GDM1 (cell line): ENCODE measurements around the gene ARMC8.

Source experiments
- DNase-seq: peaks from one replicate; lab custom pipeline; 2025; lab: John Stamatoyannopoulos, UW

ARMC8 gene

DNA sequence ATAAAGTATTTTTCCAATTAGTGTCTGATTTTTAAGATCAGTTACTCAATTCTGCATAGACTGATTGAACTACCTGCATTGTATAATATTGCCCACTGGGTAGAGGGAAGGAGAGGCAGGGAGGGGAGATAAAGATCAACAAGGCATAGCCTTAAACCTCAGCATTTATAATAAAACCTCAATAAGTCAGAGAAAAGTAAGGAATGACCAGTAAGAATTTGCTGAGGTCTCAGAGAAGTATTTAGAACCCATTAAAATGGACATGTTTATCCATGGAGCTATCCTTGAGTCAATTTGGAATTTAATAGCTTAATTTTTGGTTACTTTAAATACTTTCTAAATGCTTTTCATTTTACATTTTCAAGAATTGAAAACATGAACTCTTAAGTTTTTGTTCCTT lies 62.5 kb downstream of the ARMC8 start:
- DNase-seq, result no peak

DNA sequence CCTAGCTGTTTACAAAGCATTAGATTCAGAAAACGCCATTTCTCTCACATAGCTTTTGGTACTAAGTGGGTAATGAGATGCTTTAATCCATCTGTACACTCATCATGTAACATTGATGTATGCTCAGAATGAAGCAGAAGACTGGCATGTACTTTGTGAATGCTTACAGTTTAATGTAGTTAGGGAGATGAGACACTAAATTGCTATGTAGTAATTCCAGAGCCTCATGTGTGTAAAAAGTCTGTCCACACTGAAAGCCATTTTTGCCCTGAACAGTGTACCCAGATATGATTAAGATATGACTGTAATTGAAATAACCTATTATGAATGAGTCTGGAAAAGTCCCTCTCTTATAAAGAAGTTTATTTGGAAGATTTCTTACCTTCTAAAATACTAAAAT lies 66.5 kb downstream of the ARMC8 start:
- DNase-seq, result no peak

DNA sequence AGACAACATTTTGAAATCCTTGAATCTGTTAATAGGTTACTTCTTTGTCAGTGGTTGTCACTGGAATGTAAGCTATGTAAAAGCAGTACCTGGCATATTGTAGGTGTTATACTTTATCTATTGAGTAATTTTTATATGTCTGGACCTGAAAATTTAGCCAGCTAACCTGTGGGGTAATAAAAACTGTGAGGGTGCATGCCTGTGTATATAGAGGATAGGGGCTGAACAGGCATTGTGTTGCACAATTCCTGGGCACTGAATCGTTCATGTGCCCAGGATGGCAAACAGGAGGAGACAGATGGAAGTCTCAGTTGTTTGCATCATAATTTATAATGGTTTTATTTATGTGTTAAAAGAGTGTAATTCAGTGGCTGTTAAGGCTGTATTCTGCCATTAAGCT lies 67.1 kb downstream of the ARMC8 start:
- DNase-seq, result no peak

- DNase-seq, result no peak
Measured at GRCh38 chr3:138256022-138256421, 68.9 kb downstream of the ARMC8 start.

DNA sequence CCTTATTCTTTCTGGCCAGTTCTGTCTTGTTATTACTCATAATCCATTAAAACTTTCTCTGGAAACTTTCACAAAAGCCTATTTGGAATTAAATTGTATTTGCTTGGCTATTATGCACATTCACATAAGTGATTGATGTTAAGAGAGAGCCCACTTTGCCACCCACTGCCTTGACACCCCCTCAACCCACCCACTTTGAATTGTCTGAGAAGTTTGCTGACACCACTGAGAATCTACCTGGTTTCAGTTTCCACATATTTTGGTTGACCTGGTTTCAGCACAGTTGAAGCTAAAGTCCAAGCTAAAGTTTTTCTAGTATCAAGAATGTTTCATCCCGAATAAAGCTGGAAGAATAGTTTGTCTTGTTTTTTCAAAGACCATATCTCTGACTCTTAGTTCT lies 70.9 kb downstream of the ARMC8 start:
- DNase-seq, result no peak

DNA sequence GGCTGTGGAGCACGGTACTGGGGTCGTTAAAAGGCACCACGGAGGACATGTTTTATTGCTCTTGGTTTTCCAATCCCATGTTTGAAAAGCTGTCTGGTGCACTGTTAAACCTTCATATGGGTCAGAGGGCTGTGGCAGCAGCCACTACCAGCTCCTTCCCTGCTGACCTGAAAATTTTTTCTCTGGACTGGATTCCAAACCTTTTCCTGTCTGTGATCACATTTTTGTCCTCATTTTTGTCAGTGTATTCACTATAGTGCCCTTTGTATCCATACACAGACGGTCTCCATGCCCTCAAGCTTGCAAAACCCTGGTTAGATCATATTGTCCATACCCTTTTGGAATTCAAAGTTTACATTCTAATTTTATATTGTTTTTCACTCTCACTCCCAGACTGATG lies 72.0 kb downstream of the ARMC8 start:
- no peak for DNase-seq

GRCh38 chr3:138260611-138261010 lies 73.5 kb downstream of the ARMC8 start:
- no peak for DNase-seq

GRCh38 chr3:138263104-138263503 lies 76.0 kb downstream of the ARMC8 start:
- no peak for DNase-seq

- no peak for DNase-seq
Measured at GRCh38 chr3:138265745-138266144, 78.6 kb downstream of the ARMC8 start.

- DNase-seq, result no peak
Measured at GRCh38 chr3:138267083-138267482, 80.0 kb downstream of the ARMC8 start.

GRCh38 chr3:138270245-138270644 lies 83.1 kb downstream of the ARMC8 start:
- DNase-seq, result no peak

DNA sequence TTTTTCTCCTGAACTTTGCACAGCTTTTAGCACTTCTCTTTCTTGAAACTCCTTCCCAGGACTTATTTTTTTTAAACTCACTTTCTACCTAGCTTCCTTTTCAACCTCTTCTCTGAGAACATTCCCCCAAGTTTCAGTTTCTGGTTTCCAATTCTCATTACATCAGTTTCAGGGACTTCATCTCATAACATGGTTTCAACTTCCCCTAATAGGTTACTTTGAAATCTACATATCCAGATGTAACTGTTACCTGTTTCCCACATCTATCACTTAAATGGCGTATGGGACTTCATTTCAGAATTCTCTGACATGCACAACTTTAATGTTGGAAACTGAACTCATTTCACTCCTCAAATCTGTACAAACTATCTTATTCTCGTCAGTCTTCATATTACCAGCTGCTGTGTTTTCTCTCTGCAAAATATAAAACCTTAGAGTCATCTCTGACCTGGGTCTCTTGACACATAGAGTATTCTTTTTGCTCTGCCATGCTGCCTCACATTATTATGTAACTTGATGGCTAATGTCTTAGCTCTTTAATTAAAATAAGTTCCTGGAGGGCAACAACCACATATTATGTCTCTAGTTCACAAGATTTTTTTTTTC lies 84.2 kb downstream of the ARMC8 start:
- DNase-seq, result no peak

DNA sequence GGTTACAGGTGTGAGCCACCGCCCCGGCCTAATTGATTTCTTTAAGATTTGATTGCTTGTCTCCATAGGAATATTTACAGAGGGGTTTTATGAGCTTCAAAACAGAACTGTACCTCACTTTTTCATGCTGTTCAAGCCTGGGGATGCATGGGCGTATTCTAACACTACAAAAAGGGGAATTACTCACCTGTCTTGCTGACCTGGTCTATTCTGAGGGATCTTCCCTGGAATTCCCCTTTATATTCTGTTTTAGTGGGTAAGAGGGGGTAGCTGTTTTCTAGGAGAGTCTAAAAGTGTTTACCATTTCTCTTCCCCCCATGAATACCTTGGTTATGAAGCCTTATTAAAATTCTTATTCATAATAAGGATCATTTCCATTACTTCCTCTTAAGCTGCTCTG lies 94.5 kb downstream of the ARMC8 start:
- DNase-seq, result no peak

- DNase-seq, result no peak
Measured at GRCh38 chr3:138282836-138283235, 95.7 kb downstream of the ARMC8 start.

DNA sequence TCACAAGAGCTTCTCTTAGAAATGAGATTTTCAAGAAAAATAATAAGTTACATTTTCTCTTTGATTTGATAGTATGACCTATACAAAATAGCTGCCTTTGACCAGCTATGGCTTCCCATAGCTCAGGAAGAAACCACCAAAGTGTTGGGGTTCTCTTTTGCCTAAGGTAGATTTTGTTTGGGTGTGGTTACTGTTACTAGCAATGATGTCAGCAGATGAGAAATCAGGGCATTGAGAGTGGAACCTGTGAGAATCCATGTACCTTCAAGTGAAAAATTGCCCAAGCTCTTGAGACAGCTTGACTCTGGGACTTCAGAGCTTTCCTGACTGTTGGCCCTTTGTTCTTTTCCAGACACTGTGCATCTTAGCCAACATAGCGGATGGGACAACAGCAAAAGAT lies 97.0 kb downstream of the ARMC8 start:
- DNase-seq, result no peak

DNA sequence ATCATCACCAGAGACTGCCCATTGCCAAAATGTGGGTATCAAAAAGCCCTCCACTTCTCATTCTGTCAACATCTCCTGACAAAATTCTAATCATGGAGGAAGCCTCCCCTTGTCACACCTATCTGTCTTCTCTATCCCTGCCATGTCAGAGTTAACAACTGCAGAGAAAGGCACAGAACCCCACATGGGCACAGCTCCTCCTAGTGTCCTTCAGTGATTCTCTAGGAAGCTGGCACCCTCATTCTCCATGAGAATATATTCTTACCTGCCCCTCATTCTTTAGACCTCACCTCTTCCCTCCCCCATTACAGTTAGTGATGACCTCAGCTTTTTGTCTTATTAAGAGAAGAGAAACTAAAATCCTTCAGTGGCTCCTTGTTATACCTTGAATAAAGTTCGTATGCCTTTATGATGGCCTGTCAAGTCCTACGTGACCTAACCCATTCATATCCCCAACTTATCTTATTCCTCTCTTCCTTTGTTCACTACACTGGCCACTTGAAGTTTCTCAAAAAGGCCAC lies 97.9 kb downstream of the ARMC8 start:
- DNase-seq, result no peak

DNA sequence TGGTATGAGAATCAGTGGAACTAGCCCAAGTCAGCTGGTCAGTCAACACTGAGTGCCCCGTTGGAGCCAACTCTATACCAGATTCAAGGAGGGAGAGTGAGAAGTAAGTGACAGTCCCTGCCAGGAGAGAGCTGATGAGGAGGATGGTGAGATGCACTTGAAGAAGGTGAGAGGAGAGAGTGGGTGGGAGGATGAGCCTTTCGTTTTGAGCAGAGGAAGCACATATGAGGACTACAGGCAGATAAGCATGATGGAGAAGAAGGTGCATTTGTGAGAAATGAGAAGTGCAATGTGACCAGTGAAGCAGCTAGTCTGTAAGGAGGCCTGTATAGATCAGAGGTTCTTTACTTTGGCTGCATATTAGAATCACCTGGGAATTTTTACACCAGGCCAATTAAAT lies 102.2 kb downstream of the ARMC8 start:
- no peak for DNase-seq

DNA sequence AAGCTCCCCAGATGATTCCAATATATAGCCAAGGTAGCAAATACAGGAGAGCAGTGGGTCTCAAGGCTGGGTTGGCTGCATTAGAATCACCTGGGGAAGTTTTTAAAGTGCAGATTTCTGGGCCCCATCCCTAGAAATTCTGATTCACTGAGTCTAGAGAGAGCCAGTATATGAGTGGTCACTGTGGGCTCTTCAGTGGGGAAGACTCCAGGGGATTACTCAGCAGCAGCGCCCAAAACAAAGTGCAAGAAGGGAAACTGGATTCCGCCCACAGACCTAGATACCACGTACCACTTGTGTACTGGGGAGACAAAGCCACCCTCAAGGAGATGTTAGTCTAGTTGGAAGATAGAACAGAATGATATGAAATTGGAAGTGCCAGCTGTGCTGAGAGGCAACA lies 102.6 kb downstream of the ARMC8 start:
- no peak for DNase-seq

DNA sequence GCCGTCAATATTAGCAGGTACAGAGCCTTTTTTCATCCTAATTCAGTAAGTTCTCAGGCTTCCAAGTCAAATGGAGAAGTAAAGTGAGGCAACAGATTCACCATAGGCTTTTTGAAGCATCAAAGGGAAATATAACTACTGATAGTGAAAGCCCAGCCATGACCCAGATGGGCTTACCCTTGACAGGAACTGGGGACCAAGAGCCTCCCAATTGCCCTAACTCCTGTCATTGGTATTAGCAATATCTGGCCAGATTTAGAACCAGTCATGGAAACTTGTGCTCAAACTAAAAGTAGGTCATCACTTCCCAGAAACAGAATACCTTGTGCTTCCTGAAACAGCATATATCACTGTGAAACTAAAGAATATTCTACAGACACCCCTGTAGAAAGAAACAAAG lies 109.5 kb downstream of the ARMC8 start:
- DNase-seq, result no peak

DNA sequence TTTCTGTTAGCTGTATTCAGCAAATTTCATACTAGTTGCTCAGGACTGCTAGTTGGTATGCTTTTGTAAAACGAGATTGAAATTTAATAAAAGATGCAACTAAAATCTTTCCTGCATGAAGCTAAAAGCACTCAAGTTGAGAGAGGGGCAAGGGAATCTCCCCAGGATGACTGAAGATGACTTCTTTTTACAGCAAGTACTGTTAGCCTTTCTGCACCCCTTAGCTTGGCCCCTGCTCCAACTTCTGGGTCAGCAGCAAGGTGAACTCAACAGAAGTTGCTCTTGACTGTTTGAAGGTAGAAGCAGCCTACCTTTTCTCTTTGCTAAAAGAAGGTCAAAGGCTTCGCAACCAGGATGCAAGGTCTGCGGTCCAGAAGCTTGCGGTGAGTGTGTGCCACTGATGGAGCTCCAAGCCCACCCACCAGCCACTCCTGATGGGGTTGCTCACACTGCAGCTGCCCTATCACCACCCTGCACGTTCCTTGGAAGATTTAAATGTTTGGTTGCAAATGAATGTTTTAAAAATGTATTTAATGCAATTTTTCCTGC lies 110.0 kb downstream of the ARMC8 start:
- DNase-seq, result no peak

- DNase-seq, result no peak
Measured at GRCh38 chr3:138297876-138298275, 110.8 kb downstream of the ARMC8 start.

- DNase-seq, result no peak
Measured at GRCh38 chr3:138300647-138301046, 113.5 kb downstream of the ARMC8 start.

DNA sequence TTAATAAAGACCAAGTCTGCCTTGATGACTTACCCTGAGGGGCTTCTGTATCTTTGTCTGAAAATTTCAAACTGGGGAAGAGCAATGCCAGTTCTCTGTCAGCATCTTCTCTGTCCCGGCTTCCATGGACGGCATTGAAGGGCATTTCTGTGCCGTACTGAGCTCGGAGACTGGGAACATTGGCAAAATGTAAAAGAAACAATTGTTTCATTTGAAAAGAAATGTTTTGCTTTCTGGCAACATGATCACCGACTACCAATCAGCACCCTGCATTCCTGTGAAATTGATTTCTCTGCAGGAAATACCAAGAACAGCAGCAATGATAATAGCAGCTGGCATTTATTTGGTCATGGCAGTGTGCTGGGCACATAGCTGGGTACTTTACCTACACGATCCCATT lies 116.4 kb downstream of the ARMC8 start:
- DNase-seq, result no peak

DNA sequence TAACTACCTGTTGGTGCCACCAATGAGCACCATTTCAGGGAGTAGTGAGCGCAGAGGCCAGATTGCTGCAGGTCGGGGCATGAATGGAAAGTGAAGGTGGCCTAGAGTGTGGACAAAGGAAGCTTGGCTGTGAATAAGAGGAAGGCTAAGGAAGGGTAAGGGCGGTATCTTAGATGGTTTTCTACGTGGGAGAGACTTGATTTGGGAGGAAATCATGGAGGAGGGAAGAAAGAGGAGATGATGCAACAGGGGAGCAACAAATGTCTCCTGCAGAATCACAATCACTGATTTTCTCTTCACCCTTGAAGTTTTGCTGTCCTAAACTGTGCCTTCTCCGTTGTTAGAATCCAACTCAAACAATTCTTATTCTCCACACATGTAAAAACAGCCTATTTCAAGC lies 120.8 kb downstream of the ARMC8 start:
- no peak for DNase-seq
